ENCODE measurements around the gene NUDT4. TPM values are rescaled to one million over a fixed set of nuclear protein-coding genes. Genes with fewer than 3 reads are reported as not detected.

NUDT4 gene
- total and polyA plus RNA-seq, 2 of the 4 experiments (the other 2 are of a cell fraction): 23.6 to 25.6 TPM

- 100% methylated on average over 1 of the region's 1 CpG; no CpG with 5 or more reads in 1 of the 2 experiments for WGBS, 2 experiments (ENCODE audit: extremely low coverage in 2 of 2, insufficient read length in 1 of 2)
Measured at GRCh38 chr12:93351726-93352125, 26.0 kb upstream of the NUDT4 start.

More at GRCh38 chr12:93351726-93352125, 26.0 kb upstream of the NUDT4 start:
- no peaks in the 10 kb centered on the region for H3K9me1 ChIP-seq (ENCODE audit: insufficient read depth, low read length)
- DNase-seq (no peak), ATAC-seq (ENCODE audit: low read depth) (no peak)
- in situ Hi-C loops (cut with MboI; ENCODE audit: low sequenced_read_pairs) (no loop called here), dilution Hi-C loops (cut with HindIII; ENCODE audit: low sequenced_read_pairs, unreplicated experiment) (no loop called here), intact Hi-C loops (cut with micrococcal nuclease) (no loop called here)
- no peak overlapping the region for H3K9ac ChIP-seq (ENCODE audit: low read depth, low read length)
- no peaks in the 10 kb centered on the region for H3K79me1 ChIP-seq (ENCODE audit: low read depth in 1 of 2, low read length in 2 of 2)
- H3K36me3 ChIP-seq (ENCODE audit: control insufficient read depth, insufficient read depth, low read length): no peaks in the 10 kb centered on the region
- no peak overlapping the region for H3K56ac ChIP-seq (ENCODE audit: extremely low read depth, insufficient read depth, low read length)
- no peak overlapping the region for H3K14ac ChIP-seq (replicated peaks; ENCODE audit: low read depth, low read length)
- no peak overlapping the region for H3K4me3 ChIP-seq (ENCODE audit: insufficient read depth, low read depth, low read length)
- no peak overlapping the region for H2BK15ac ChIP-seq (ENCODE audit: low read depth, low read length)
- no peak overlapping the region for H3K23ac ChIP-seq (ENCODE audit: low read depth, low read length)
- H4K20me1 ChIP-seq (ENCODE audit: insufficient read depth, low read length): no peaks in the 10 kb centered on the region
- no peak overlapping the region for H3K18ac ChIP-seq (ENCODE audit: low read depth, low read length)
- H2BK5ac ChIP-seq (ENCODE audit: low read depth, low read length, poor library complexity, severe bottlenecking): no peak overlapping the region
- H4K5ac ChIP-seq (ENCODE audit: low read depth, low read length): no peak overlapping the region
- TF ChIP-seq, protein P1, sequence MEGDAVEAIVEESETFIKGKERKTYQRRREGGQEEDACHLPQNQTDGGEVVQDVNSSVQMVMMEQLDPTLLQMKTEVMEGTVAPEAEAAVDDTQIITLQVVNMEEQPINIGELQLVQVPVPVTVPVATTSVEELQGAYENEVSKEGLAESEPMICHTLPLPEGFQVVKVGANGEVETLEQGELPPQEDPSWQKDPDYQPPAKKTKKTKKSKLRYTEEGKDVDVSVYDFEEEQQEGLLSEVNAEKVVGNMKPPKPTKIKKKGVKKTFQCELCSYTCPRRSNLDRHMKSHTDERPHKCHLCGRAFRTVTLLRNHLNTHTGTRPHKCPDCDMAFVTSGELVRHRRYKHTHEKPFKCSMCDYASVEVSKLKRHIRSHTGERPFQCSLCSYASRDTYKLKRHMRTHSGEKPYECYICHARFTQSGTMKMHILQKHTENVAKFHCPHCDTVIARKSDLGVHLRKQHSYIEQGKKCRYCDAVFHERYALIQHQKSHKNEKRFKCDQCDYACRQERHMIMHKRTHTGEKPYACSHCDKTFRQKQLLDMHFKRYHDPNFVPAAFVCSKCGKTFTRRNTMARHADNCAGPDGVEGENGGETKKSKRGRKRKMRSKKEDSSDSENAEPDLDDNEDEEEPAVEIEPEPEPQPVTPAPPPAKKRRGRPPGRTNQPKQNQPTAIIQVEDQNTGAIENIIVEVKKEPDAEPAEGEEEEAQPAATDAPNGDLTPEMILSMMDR (conservative IDR thresholded peaks at IDR 0.05; ENCODE audit: low read depth, low read length): no peak
- TF ChIP-seq RAD21 (IDR thresholded peaks at IDR 0.05; ENCODE audit: low read length) (no peak), MAZ (IDR thresholded peaks at IDR 0.05; ENCODE audit: borderline replicate concordance, low read depth, low read length) (no peak), POLR2A (IDR thresholded peaks at IDR 0.05; ENCODE audit: low read depth, low read length) (no peak), NFE2L2 (IDR thresholded peaks at IDR 0.05; ENCODE audit: low read depth, low read length) (no peak), SMC3 (IDR thresholded peaks at IDR 0.05; ENCODE audit: low read depth, low read length) (no peak), RFX5 (IDR thresholded peaks at IDR 0.05; ENCODE audit: low read depth, low read length) (no peak), MAFK (IDR thresholded peaks at IDR 0.05; ENCODE audit: low read depth, low read length) (no peak), RCOR1 (IDR thresholded peaks at IDR 0.05; ENCODE audit: insufficient replicate concordance, low read length) (no peak), BHLHE40 (IDR thresholded peaks at IDR 0.05; ENCODE audit: low read depth, low read length) (no peak), FOS (IDR thresholded peaks at IDR 0.05; ENCODE audit: low read depth, low read length) (no peak), ELK1 (IDR thresholded peaks at IDR 0.05; ENCODE audit: borderline replicate concordance, low read depth, low read length) (no peak)
- TF ChIP-seq, protein P2, sequence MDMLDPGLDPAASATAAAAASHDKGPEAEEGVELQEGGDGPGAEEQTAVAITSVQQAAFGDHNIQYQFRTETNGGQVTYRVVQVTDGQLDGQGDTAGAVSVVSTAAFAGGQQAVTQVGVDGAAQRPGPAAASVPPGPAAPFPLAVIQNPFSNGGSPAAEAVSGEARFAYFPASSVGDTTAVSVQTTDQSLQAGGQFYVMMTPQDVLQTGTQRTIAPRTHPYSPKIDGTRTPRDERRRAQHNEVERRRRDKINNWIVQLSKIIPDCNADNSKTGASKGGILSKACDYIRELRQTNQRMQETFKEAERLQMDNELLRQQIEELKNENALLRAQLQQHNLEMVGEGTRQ (IDR thresholded peaks at IDR 0.05; ENCODE audit: low read depth, low read length): no peak
- CTCF ChIA-PET: no interaction called here
- H3K27ac ChIP-seq (ENCODE audit: insufficient read depth, low read length): no peak overlapping the region
- H3K27me3 ChIP-seq (ENCODE audit: control insufficient read depth, insufficient read depth, low read length): no peaks in the 10 kb centered on the region
- H3K9me3 ChIP-seq (ENCODE audit: control insufficient read depth, insufficient read depth, low read length): no peaks in the 10 kb centered on the region
- H4K91ac ChIP-seq (ENCODE audit: insufficient read depth, low read depth, low read length): no peak overlapping the region
- no peak overlapping the region for H3K4me2 ChIP-seq (ENCODE audit: low read depth, low read length)
- no peak overlapping the region for H2AFZ ChIP-seq (replicated peaks; ENCODE audit: low read length, poor library complexity)
- no peaks in the 10 kb centered on the region for H3K4me1 ChIP-seq (ENCODE audit: control insufficient read depth, insufficient read depth, low read length)
- no peak overlapping the region for H3K4ac ChIP-seq (ENCODE audit: low read depth, low read length)
- POLR2A ChIA-PET (ENCODE audit: unreplicated experiment): no interaction called here
- no peak overlapping the region for H4K8ac ChIP-seq (ENCODE audit: low read depth in 2 of 2, low read length in 2 of 2)
- no peak overlapping the region for H2BK120ac ChIP-seq (ENCODE audit: low read depth, low read length)
- H2BK20ac ChIP-seq (ENCODE audit: low read depth, low read length): no peak overlapping the region
- BruUV-seq (replicated peaks): no TSS peak
- H2AK5ac ChIP-seq (ENCODE audit: low read depth, low read length): no peak overlapping the region
- no peak overlapping the region for H2AK9ac ChIP-seq (replicated peaks; ENCODE audit: low read depth, low read length, poor library complexity)

All from IMR-90 (cell line).